RWPE2 (cell line): ENCODE data around the gene PPP4R1.

Experiments
- ATAC-seq: fragments of 200-7000 bp; cut with Tn5 transposase; 3 replicates; pipeline ENCODE4 v1.9.1; 2021; ENCODE audit warnings: low read depth
- DNase-seq: peaks from one replicate; pipeline ENCODE4 v3.0.0-alpha.2; 2020; ENCODE audit warnings: low spot score
- H3K27ac ChIP-seq: fragments of 450-650 bp; 2 replicates; pipeline ENCODE4 v1.5.1; 2017; ENCODE audit warnings: mild to moderate bottlenecking; ENCODE audit not compliant: poor library complexity, severe bottlenecking
- H3K27me3 ChIP-seq: fragments of 250-450 bp; sonication (Bioruptor Pico); 2 replicates; pipeline ENCODE4 v1.5.1; 2021; ENCODE audit warnings: mild to moderate bottlenecking, moderate library complexity; ENCODE audit not compliant: insufficient read depth, poor library complexity, severe bottlenecking
- H3K36me3 ChIP-seq: fragments of 250-450 bp; sonication (Bioruptor Pico); 2 replicates; pipeline ENCODE4 v1.5.1; 2020; ENCODE audit warnings: low read depth, mild to moderate bottlenecking, moderate library complexity
- H3K4me1 ChIP-seq: fragments of 250-450 bp; sonication (Bioruptor Pico); 2 replicates; pipeline ENCODE4 v1.5.1; 2021; ENCODE audit warnings: mild to moderate bottlenecking, moderate library complexity; ENCODE audit not compliant: insufficient read depth, poor library complexity, severe bottlenecking
- H3K4me3 ChIP-seq: fragments of 250-450 bp; sonication (Bioruptor Pico); 2 replicates; pipeline ENCODE4 v1.5.1; 2021; ENCODE audit warnings: mild to moderate bottlenecking, moderate library complexity; ENCODE audit not compliant: severe bottlenecking
- H3K9me3 ChIP-seq: fragments of 250-450 bp; sonication (Bioruptor Pico); 2 replicates; pipeline ENCODE4 v1.5.1; 2021; ENCODE audit warnings: mild to moderate bottlenecking, moderate library complexity; ENCODE audit not compliant: severe bottlenecking
- TF ChIP-seq, protein P1 (sequence below): fragments of 450-650 bp; IDR thresholded peaks from one replicate; pipeline ENCODE4 v1.5.1; 2017; ENCODE audit warnings: mild to moderate bottlenecking, moderate library complexity; ENCODE audit not compliant: poor library complexity, severe bottlenecking

PPP4R1 gene

GRCh38 chr18:9552616-9553015 lies 61.7 kb downstream of the PPP4R1 start:
- Histone ChIP-seq H3K27ac (no peak overlapping the region), H3K27me3 (no peaks in the 10 kb centered on the region), H3K36me3 (peaks cover 99% of the 10 kb centered on the region), H3K4me1 (peaks cover 7% of the 10 kb centered on the region), H3K9me3 (no peaks in the 10 kb centered on the region), H3K4me3 (no peak overlapping the region)
- TF ChIP-seq, protein P1, sequence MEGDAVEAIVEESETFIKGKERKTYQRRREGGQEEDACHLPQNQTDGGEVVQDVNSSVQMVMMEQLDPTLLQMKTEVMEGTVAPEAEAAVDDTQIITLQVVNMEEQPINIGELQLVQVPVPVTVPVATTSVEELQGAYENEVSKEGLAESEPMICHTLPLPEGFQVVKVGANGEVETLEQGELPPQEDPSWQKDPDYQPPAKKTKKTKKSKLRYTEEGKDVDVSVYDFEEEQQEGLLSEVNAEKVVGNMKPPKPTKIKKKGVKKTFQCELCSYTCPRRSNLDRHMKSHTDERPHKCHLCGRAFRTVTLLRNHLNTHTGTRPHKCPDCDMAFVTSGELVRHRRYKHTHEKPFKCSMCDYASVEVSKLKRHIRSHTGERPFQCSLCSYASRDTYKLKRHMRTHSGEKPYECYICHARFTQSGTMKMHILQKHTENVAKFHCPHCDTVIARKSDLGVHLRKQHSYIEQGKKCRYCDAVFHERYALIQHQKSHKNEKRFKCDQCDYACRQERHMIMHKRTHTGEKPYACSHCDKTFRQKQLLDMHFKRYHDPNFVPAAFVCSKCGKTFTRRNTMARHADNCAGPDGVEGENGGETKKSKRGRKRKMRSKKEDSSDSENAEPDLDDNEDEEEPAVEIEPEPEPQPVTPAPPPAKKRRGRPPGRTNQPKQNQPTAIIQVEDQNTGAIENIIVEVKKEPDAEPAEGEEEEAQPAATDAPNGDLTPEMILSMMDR, result no peak
- DNase-seq (no peak), ATAC-seq (no peak)

GRCh38 chr18:9552191-9552590 lies 62.2 kb downstream of the PPP4R1 start:
- ATAC-seq, result no peak
- H3K4me1 ChIP-seq, result peaks cover 3% of the 10 kb centered on the region
- no peak overlapping the region for H3K27ac ChIP-seq
- H3K27me3 ChIP-seq, result no peaks in the 10 kb centered on the region
- TF ChIP-seq, protein P1, result no peak
- DNase-seq, result no peak
- no peaks in the 10 kb centered on the region for H3K9me3 ChIP-seq
- no peak overlapping the region for H3K4me3 ChIP-seq
- H3K36me3 ChIP-seq, result peaks cover 99% of the 10 kb centered on the region

GRCh38 chr18:9550429-9550828 lies 63.9 kb downstream of the PPP4R1 start:
- no peak overlapping the region for H3K4me3 ChIP-seq
- H3K4me1 ChIP-seq, result no peaks in the 10 kb centered on the region
- no peaks in the 10 kb centered on the region for H3K9me3 ChIP-seq
- no peak overlapping the region for H3K27ac ChIP-seq
- DNase-seq, result no peak
- TF ChIP-seq, protein P1, result no peak
- ATAC-seq, result no peak
- no peaks in the 10 kb centered on the region for H3K27me3 ChIP-seq
- peaks cover 99% of the 10 kb centered on the region for H3K36me3 ChIP-seq

DNA sequence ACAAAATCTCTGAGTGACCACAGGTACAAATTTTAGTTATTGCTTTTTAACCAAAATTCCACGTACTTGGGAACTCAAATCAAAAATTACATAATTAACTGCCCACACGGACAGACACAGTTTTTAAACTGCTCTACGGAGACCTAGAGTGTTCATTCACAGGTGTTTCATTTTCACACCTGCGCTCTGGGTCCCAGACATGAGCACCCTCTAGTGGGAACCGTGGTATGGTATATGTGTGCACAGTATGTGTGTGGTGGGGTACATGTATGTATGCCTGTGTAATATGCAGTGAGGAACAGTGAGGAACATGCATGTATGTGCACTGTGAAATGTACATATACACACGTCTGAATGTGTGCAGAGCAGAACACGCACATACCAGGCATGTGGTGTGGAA lies 65.0 kb downstream of the PPP4R1 start:
- DNase-seq (no peak), ATAC-seq (no peak)
- H3K4me3 ChIP-seq, result no peak overlapping the region
- no peak overlapping the region for H3K27ac ChIP-seq
- no peaks in the 10 kb centered on the region for H3K27me3 ChIP-seq
- no peaks in the 10 kb centered on the region for H3K9me3 ChIP-seq
- peaks cover 94% of the 10 kb centered on the region for H3K36me3 ChIP-seq
- no peaks in the 10 kb centered on the region for H3K4me1 ChIP-seq
- TF ChIP-seq, protein P1, result no peak

GRCh38 chr18:9547782-9548181 lies 66.6 kb downstream of the PPP4R1 start:
- Histone ChIP-seq H3K4me3 (no peak overlapping the region), H3K27ac (no peak overlapping the region), H3K36me3 (peaks cover 79% of the 10 kb centered on the region), H3K27me3 (no peaks in the 10 kb centered on the region), H3K9me3 (no peaks in the 10 kb centered on the region), H3K4me1 (no peaks in the 10 kb centered on the region)
- TF ChIP-seq, protein P1, result no peak
- ATAC-seq, result no peak
- DNase-seq, result no peak
